ENCODE data around the gene KCNJ5. TPM values are rescaled to one million over a fixed set of nuclear protein-coding genes. Genes with fewer than 3 reads are reported as not detected.
"Not testable (repeated sequence)": the region's sequence is repeated elsewhere in the genome, so short reads cannot be mapped to it uniquely, and the experiment has no call there.

The KCNJ5 gene
- total RNA-seq, 2 experiments from 2014 or later: not detected

DNA sequence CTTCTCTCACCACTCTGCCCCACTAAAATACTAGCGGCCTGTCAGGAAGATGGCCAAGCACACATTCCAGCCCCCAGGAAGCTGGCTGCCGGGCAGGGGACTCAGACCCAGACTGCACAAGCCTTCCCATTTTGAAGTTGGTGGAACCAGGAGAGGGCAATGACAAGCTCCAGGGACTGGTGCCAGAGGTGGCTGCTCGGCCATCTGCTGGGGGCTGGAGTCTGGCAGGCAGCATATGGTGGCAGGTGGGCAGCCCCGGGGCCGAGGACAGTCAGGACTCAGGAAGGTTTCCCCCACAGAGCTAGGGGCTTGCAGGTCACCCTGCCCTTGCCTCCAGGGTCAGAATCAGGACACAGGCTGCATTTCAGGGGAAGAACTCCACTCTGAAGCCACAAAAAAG is 22.6 kb downstream of the KCNJ5 start:
- ChIA-PET CTCF (no interaction called here), POLR2A (no interaction called here)
- no peak for DNase-seq
- Mint-ChIP-seq H3K4me3 (no peak overlapping the region), H3K36me3 (ENCODE audit: low read depth) (no peaks in the 10 kb centered on the region), H3K4me1 (no peaks in the 10 kb centered on the region), H3K27ac (no peak overlapping the region), H3K9me3 (no peaks in the 10 kb centered on the region), H3K27me3 (peaks cover 7% of the 10 kb centered on the region)

DNA sequence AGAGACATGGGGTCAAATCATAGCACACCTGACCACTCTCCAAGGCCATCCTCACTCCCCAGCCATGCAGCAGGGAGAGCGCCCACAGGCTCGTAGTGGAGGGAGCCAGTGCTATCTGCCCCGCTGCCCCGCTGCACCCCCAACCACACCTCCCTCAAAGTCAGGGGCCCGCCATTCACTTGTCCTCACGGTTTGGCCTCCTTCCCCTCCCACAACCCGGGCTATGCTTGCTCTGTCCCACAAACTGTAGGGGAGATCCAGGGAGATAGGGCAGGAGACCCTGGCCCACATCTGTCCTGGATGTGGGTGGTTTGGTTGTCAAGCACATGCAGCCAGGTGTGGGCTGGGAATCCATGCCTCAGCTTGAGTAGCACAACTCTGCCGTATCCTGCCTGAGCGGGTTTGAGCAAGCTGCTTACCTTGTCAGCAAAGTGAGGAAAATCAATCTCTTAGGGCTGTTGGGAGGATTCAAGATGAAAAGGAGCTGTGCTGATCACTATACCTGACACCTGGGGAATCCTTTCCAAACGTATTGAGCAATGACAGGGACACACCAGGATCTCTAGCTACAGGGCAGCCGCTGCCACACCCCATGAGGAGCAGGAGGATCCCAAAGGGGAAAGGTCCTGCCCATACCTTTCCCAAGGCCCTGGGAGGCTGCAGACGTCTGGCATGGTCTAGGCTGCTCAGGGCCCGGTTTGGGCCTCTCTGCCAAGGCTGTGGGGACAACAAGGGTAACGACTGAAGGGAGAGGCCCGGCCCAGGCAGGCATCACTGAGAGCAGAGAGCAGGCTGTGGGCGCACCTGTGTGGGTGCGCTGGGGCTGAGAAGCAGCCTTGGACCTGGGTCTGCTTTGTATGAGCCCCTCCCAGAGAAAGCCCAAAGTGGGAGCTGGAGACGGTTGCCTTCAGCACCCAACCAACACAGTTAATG is 23.3 kb downstream of the KCNJ5 start:
- Mint-ChIP-seq H3K9me3 (no peaks in the 10 kb centered on the region), H3K36me3 (ENCODE audit: low read depth) (no peaks in the 10 kb centered on the region), H3K27me3 (peaks cover 2% of the 10 kb centered on the region), H3K4me1 (peaks cover 3% of the 10 kb centered on the region), H3K4me3 (no peak overlapping the region), H3K27ac (no peak overlapping the region)
- ChIA-PET CTCF (no interaction called here), POLR2A (no interaction called here)
- no peak for DNase-seq

DNA sequence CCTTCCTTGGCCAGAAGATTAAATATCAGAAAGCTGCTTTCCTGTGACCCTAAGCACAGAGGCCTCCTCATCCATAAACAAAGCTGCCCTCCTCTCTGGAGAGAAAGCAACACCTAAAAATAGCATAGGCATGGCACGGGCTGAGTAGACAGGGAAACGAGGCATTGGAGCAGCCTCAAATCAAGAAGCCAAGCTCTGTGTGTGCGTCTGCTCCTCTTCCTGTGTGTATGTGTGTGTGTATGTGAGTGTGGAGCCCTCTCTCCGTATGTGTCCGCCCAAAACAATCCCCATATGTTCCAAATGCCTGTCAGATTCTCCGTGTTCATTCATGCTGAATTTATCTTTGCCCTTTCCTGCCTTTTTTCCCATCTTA is 24.0 kb downstream of the KCNJ5 start:
- Mint-ChIP-seq H3K4me3 (no peak overlapping the region), H3K36me3 (ENCODE audit: low read depth) (no peaks in the 10 kb centered on the region), H3K27me3 (no peaks in the 10 kb centered on the region), H3K4me1 (peaks cover 3% of the 10 kb centered on the region), H3K27ac (no peak overlapping the region), H3K9me3 (no peaks in the 10 kb centered on the region)
- ChIA-PET CTCF (no interaction called here), POLR2A (no interaction called here)
- DNase-seq: no peak

DNA sequence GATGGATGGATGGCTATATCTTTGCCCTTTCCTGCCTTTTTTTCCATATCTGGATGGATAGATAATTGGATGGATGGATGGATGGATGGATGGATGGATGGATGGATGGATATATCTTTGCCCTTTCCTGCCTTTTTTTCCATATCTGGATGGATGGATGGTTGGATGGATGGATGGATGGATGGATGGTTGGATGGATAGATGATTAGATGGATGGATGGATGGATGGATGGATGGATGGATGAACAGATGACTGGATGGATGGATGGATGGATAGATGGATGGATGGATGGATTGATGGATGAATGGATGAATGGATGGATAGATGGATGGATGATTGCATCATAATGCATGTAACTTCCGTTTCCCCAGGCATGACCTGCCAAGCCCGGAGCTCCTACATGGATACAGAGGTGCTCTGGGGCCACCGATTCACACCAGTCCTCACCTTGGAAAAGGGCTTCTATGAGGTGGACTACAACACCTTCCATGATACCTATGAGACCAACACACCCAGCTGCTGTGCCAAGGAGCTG is 24.9 kb downstream of the KCNJ5 start:
- no peaks in the 10 kb centered on the region for H3K9me3 Mint-ChIP-seq
- H3K27ac Mint-ChIP-seq: no peak overlapping the region
- H3K27me3 Mint-ChIP-seq: no peaks in the 10 kb centered on the region
- H3K4me3 Mint-ChIP-seq: no peak overlapping the region
- CTCF ChIA-PET: no interaction called here
- POLR2A ChIA-PET: no interaction called here
- peaks cover 3% of the 10 kb centered on the region for H3K4me1 Mint-ChIP-seq
- no peaks in the 10 kb centered on the region for H3K36me3 Mint-ChIP-seq (ENCODE audit: low read depth)
- no peak for DNase-seq

DNA sequence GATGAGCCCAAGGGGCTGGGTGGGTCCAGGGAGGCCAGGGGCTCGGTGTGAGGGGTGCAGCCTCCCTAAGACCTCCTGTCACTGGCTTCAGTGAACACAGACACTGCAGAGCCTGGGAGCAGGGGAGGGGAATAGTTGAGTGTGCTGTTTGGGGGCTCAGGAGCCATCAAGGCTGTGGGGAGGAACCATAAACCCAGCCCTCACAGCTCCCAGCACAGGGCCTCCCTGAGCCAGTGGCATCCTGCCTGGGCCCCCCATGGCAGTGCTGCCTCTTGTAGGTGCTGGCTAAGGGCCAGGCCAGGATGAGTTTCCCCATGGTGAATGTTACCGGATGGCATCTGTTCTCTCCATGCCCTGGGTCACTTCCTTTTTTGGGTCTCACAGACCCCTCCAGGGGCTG is 25.5 kb downstream of the KCNJ5 start:
- H3K9me3 Mint-ChIP-seq: no peaks in the 10 kb centered on the region
- no peak for DNase-seq
- H3K4me1 Mint-ChIP-seq: peaks cover 3% of the 10 kb centered on the region
- no peak overlapping the region for H3K27ac Mint-ChIP-seq
- ChIA-PET CTCF (no interaction called here), POLR2A (no interaction called here)
- no peaks in the 10 kb centered on the region for H3K27me3 Mint-ChIP-seq
- no peak overlapping the region for H3K4me3 Mint-ChIP-seq
- no peaks in the 10 kb centered on the region for H3K36me3 Mint-ChIP-seq (ENCODE audit: low read depth)

DNA sequence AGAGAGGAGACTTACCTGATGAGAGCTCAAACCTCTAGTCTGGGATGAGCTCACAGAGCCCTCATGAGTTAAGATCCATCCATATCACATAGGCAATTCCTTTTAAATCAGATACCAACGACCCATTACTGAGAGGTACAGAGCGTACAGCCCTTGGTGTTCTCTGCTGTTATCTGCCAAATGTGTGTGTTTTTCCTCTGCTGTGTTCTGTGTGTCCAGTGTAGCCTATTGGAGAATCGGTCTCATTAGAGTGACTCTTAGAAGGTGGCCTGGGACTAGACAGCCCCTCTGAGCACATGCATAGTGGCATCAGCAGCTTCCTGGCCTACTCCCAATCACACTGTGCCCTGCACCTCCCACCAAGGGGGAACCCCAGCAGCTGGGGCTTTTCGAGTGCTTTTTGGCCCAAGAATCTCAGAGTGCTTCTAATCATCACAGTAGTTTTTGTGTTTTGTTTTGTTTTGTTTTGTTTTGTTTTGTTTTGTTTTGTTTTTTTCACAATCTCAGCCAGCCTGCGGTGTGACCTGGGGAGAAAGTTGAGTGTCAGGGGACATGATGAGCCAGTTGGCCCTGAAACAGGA is 26.1 kb downstream of the KCNJ5 start:
- CTCF ChIA-PET: interaction anchor here (1.5 kb wide), 1 partner anchor 31 kb away, joined by 3 read pairs; no protein-coding TSS in a partner anchor
- no peak overlapping the region for H3K27ac Mint-ChIP-seq
- H3K4me3 Mint-ChIP-seq: no peak overlapping the region
- no peaks in the 10 kb centered on the region for H3K27me3 Mint-ChIP-seq
- peaks cover 3% of the 10 kb centered on the region for H3K4me1 Mint-ChIP-seq
- DNase-seq: no peak
- H3K9me3 Mint-ChIP-seq: no peaks in the 10 kb centered on the region
- no peaks in the 10 kb centered on the region for H3K36me3 Mint-ChIP-seq (ENCODE audit: low read depth)
- POLR2A ChIA-PET: no interaction called here

DNA sequence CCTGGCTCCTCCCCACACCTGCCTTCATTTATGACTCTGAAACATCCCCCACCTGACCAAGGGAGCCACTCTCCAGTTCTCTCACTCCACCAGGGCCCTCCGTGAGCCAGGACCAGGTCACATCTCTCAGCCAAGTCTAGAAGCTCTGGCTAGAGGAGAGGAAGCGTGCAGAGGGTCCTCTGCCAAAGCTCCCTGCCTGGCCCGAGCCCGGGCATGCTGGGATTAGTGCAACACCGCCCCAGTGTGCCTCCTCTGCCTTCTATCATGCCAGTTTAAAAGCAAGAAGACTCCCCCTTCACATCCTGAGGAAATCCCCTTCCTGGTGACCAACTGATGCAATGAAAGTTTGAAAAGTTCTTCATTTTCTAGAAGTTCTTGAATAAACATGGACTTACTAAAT is 28.1 kb downstream of the KCNJ5 start:
- H3K27me3 Mint-ChIP-seq: no peaks in the 10 kb centered on the region
- ChIA-PET POLR2A (no interaction called here), CTCF (interaction anchor here (1.2 to 1.5 kb wide), 3 partner anchors 11 to 21 kb away, joined by 3 to 6 read pairs (median 3); no protein-coding TSS in a partner anchor)
- no peaks in the 10 kb centered on the region for H3K9me3 Mint-ChIP-seq
- H3K4me1 Mint-ChIP-seq: peaks cover 3% of the 10 kb centered on the region
- no peak overlapping the region for H3K4me3 Mint-ChIP-seq
- no peak for DNase-seq
- H3K36me3 Mint-ChIP-seq (ENCODE audit: low read depth): no peaks in the 10 kb centered on the region
- no peak overlapping the region for H3K27ac Mint-ChIP-seq

DNA sequence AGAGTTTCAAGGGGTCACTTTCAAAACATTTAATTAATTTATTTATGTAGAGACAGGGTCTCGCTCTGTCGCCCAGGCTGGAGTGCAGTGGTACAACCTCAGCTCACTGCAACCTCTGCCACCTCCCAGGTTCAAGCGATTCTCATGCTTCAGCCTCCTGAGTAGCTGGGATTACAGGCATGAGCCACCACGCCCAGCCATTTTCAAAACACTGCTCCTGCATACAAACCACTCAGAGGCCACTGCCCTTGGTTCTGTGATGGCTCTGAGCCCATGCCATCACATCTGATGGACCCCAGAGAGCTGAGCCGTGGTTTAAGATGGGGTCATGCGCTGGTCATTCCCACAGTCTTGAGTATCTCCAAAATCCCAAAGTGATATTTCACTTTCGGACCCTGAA is 28.5 kb downstream of the KCNJ5 start:
- not testable (repeated sequence) for H3K4me3 Mint-ChIP-seq, H3K27ac Mint-ChIP-seq
- CTCF ChIA-PET: interaction anchor here (1.2 to 1.5 kb wide), 3 partner anchors 12 to 20 kb away, joined by 3 to 6 read pairs (median 3); no protein-coding TSS in a partner anchor

DNA sequence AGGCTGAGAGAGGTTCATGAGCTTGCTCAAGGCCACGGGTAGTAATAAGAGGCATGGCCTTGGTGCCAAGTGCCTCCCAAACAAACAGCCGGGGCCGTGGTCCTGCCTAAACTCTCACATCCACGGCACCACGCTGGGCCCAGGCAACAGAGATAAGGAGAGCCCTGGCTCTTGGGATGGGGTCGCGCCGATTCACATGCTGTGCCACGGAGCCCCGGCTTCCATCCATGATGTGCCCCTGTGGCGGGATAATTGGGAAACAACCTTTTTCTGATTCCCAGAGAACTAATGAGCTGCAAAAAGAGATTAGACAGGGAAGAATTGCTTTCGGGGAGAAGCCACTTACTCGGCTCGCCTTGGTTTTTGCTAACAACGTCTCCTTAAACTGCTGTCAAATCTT is 29.5 kb downstream of the KCNJ5 start:
- POLR2A ChIA-PET: no interaction called here
- CTCF ChIA-PET: interaction anchor here (1.7 kb wide), 1 partner anchor 14 kb away, joined by 4 read pairs; no protein-coding TSS in a partner anchor
- Mint-ChIP-seq H3K27ac (no peak overlapping the region), H3K9me3 (no peaks in the 10 kb centered on the region), H3K36me3 (ENCODE audit: low read depth) (no peaks in the 10 kb centered on the region), H3K4me1 (peaks cover 3% of the 10 kb centered on the region), H3K27me3 (no peaks in the 10 kb centered on the region), H3K4me3 (no peak overlapping the region)
- no peak for DNase-seq

More for the DNA sequence above, 28.5 kb downstream of the KCNJ5 start:
- H3K27me3 Mint-ChIP-seq; H3K9me3 Mint-ChIP-seq; DNase-seq; H3K36me3 Mint-ChIP-seq (ENCODE audit: low read depth); POLR2A ChIA-PET; H3K4me1 Mint-ChIP-seq: not testable (repeated sequence)

DNA sequence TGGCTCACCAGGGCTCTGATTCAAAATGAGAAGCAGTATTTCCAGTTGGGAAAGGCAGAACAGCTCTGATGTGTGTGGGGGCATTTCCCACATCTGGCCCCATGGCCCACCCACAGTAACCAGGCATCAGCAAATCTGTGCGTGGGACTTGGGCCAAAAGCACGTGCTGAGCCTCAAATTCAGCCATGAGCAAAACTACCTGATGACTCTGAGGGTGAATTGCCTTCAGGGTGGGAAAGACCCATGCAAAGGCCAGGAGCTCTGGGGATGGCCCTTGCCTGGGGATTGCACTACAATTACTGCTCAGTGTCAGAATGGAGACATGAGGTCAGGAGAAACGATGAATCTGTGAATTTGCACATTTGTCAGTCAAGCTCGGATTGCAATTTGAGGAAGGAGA is 30.6 kb downstream of the KCNJ5 start:
- Mint-ChIP-seq H3K27ac (no peak overlapping the region), H3K36me3 (ENCODE audit: low read depth) (no peaks in the 10 kb centered on the region), H3K4me3 (no peak overlapping the region), H3K9me3 (no peaks in the 10 kb centered on the region), H3K27me3 (no peaks in the 10 kb centered on the region), H3K4me1 (peaks cover 3% of the 10 kb centered on the region)
- CTCF ChIA-PET: interaction anchor here (0.6 to 1.7 kb wide), 2 partner anchors 15 to 35 kb away, joined by 3 to 4 read pairs; no protein-coding TSS in a partner anchor
- POLR2A ChIA-PET: no interaction called here
- no peak for DNase-seq

DNA sequence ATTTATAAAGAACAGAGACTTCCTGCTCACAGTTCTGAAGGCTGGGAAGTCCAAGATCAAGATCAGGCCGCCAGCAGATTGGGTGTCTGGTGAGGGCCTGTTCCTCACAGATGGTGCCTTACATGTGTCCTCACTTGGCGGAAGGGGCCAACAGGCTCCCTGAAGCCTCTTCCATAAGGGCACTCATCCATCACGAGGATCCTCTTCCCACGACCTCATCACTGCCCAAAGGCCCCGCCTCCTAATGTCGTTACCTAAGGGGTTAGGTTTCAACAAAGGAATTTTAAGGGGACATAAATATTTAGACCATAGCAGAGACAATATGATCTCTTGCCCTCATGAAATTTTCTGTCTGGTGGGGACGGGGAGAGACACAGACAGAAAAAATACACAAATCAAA is 32.9 kb downstream of the KCNJ5 start:
- Mint-ChIP-seq H3K4me3 (no peak overlapping the region), H3K36me3 (ENCODE audit: low read depth) (no peaks in the 10 kb centered on the region), H3K9me3 (no peaks in the 10 kb centered on the region), H3K4me1 (peaks cover 12% of the 10 kb centered on the region), H3K27me3 (no peaks in the 10 kb centered on the region), H3K27ac (no peak overlapping the region)
- ChIA-PET POLR2A (no interaction called here), CTCF (no interaction called here)
- DNase-seq: no peak

DNA sequence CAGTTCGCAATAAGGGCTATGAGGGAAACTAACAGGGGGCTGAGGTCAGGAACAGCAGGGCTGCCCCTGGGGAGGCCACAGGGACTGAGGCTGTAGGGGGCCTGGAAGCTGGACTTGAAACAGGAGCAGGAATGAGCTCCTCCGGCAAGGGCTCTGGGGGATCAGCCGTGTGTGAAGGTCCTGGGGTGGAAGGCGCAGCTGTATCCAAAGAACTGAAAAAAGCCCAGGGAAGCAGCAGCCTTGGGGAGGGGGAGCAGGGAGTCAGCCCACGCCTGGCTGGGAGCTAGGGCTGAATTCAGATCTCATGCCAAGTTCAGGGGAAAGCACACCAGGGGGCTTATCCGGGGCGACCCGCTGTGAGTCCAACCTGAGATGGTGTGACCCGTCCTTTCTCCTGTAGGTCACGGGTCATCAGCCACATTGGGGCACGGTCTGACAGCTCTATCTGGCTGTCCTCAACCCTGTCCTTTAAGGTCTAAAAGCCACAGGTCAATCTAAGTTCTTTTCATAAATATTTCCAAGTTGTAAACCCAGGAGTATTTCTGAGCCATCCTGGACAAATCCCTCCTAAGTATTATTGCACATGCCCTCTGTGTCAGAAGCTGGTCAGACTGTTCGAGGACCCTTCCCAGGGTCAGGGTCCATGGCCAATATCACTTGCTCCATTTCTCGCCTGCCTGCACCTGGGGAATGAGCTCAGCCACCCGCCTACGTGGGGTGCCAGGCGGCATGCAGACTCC is 33.5 kb downstream of the KCNJ5 start:
- H3K27me3 Mint-ChIP-seq: no peaks in the 10 kb centered on the region
- no peaks in the 10 kb centered on the region for H3K36me3 Mint-ChIP-seq (ENCODE audit: low read depth)
- H3K4me3 Mint-ChIP-seq: no peak overlapping the region
- no peak overlapping the region for H3K27ac Mint-ChIP-seq
- H3K4me1 Mint-ChIP-seq: peaks cover 14% of the 10 kb centered on the region
- POLR2A ChIA-PET: no interaction called here
- CTCF ChIA-PET: interaction anchor here (1.5 kb wide), 1 partner anchor 19 kb away, joined by 4 read pairs; no protein-coding TSS in a partner anchor
- no peak for DNase-seq
- H3K9me3 Mint-ChIP-seq: no peaks in the 10 kb centered on the region

DNA sequence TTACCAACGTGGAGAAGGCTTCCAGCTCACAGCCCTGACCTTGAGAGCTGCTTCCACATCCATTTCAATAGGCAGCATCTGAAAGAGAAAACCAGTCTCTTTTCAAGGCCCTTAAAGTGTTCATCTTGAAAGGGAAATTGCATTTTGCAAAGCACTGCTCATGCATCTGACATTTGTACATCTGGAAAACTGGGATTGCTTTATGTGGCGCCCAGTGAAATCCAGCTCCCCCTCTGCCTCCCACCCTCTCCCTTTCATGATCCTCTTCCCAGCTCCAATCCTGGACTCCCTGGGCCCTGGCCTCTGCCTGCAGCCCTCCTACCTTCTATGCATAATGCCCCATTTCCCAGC is 34.1 kb downstream of the KCNJ5 start:
- no peaks in the 10 kb centered on the region for H3K9me3 Mint-ChIP-seq
- H3K4me3 Mint-ChIP-seq: no peak overlapping the region
- H3K27ac Mint-ChIP-seq: no peak overlapping the region
- DNase-seq: no peak
- POLR2A ChIA-PET: no interaction called here
- CTCF ChIA-PET: interaction anchor here (1.5 kb wide), 1 partner anchor 20 kb away, joined by 4 read pairs; no protein-coding TSS in a partner anchor
- H3K27me3 Mint-ChIP-seq: no peaks in the 10 kb centered on the region
- no peaks in the 10 kb centered on the region for H3K36me3 Mint-ChIP-seq (ENCODE audit: low read depth)
- H3K4me1 Mint-ChIP-seq: peaks cover 14% of the 10 kb centered on the region

All from activated CD4-positive, alpha-beta T cell treated with anti-CD3 and anti-CD28 coated beads, Interleukin-2, amount 10 ng/mL, durations not matched to agents 7 days and 5 days (primary cell).